ENCODE results near the gene TAS2R41.

GRCh38 chr7:143519411-143520131, 41.9 kb downstream of the TAS2R41 start:
- TF ChIP-seq CTCF (IDR thresholded peaks at IDR 0.05) (no peak), POLR2A (IDR thresholded peaks at IDR 0.05) (no peak)
